ENCODE data around the gene S100A4.

S100A4 gene

GRCh38 chr1:153503766-153504165 is 41.8 kb downstream of the S100A4 start:
- DNase-seq = no peak

DNA sequence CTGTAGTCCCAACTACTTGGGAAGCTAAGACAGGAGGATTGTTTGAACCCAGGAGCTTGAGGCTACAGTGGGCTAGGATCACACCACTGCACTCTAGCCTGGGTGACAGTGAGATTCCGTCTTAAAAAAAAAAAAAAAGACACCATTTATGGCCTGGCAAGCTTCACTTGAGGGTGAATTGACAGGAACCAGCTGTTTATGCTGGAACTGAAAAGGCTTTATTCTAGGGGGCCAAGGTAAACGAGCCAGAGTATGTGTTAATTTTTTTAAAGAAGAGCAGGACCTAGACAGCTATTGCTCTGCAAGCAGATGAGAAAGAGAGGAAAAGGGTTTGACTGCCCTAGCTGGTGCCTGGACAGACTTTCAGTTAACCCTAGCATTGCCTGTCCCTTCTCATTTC is 46.9 kb downstream of the S100A4 start:
- DNase-seq = no peak

- DNase-seq = no peak
These were observed 50.1 kb downstream of the S100A4 start for GRCh38 chr1:153495536-153495935.

GRCh38 chr1:153494976-153495535 is 50.5 kb downstream of the S100A4 start:
- DNase-seq = no peak

Measured in cortex of kidney (tissue), 1 donor.